Esophagus muscularis mucosa (tissue), 4 donors: ENCODE results near the gene C4orf50. TPM values are rescaled to one million over a fixed set of nuclear protein-coding genes. Genes with fewer than 3 reads are reported as not detected.

ENCODE experiments used
- DNase-seq: peaks from one replicate; pipeline ENCODE4 v3.0.0-alpha.2; 2017; ENCODE audit errors: extremely low spot score
- H3K27ac ChIP-seq, 4 donors: fragments of 200-600 bp; sonication (generic); replicated peaks in 1 of 4; 1 replicate in 3 of 4; 2 replicates in 1 of 4; pipeline ENCODE4 v1.5.1; 2016 to 2019; ENCODE audit warnings: mild to moderate bottlenecking in 1 of 4
- H3K27me3 ChIP-seq, 4 donors: fragments of 200-600 bp; sonication (generic); one replicate each; pipeline versions ENCODE4 v1.5.1 to v1.6.0; 2016 to 2019
- H3K36me3 ChIP-seq, 4 donors: fragments of 200-600 bp; sonication (generic); one replicate each; pipeline ENCODE4 v1.5.1; 2016 to 2019
- H3K4me1 ChIP-seq, 4 donors: fragments of 200-600 bp; sonication (generic); one replicate each; pipeline ENCODE4 v1.5.1; 2016 to 2019
- H3K4me3 ChIP-seq, 4 donors: fragments of 200-600 bp; sonication (generic); 1 replicate in 2 of 4; 2 replicates in 2 of 4; pipeline ENCODE4 v1.5.1; 2016 to 2019; ENCODE audit warnings: mild to moderate bottlenecking in 4 of 4, moderate library complexity in 1 of 4
- H3K9me3 ChIP-seq, 4 donors: fragments of 200-600 bp; sonication (generic); 1 replicate in 3 of 4; 2 replicates in 1 of 4; pipeline ENCODE4 v1.5.1; 2016 to 2019
- EP300 ChIP-seq: sonication (generic); formaldehyde crosslinking; IDR thresholded peaks from one replicate; pipeline ENCODE4 v1.6.1; 2017; ENCODE audit warnings: antibody characterized with exemption
- POLR2A ChIP-seq: fragments of 450-650 bp; IDR thresholded peaks from one replicate; pipeline ENCODE4 v1.6.1; 2017; ENCODE audit warnings: antibody characterized with exemption, moderate library complexity, mild to moderate bottlenecking, low read depth
- POLR2AphosphoS5 ChIP-seq, 2 donors: sonication (generic); formaldehyde crosslinking; IDR thresholded peaks; one replicate each; pipeline ENCODE4 v1.6.1; 2017; ENCODE audit warnings: antibody characterized with exemption in 2 of 2
- WGBS: methylation state at CpG from one replicate; pipeline ENCODE4 v1.1.5; 2018; 5-methylcytosine and 5-hydroxymethylcytosine counted together
- intact Hi-C: fragments of 100-400 bp; cut with DNase I; formaldehyde crosslinking; loops from one replicate; pipeline ENCODE4 v1.15.1; 2023
- total RNA-seq, 4 donors: library from RNA; depleted of rRNA; stranded (reverse); fragments of >200 nt; gene quantifications; one replicate each; pipeline versions ENCODE4 v1.1.0 to v1.2.1, GENCODE V29; 2016
- TF ChIP-seq, protein P1 (sequence below), 3 experiments: fragments of 200-600 bp in 2 of 3; fragments of 450-650 bp in 1 of 3; sonication (generic) in 2 of 3; IDR thresholded peaks; one replicate each; pipeline ENCODE4 v1.5.1; 2017 to 2019; ENCODE audit warnings: antibody characterized with exemption in 3 of 3, mild to moderate bottlenecking in 2 of 3, moderate library complexity in 1 of 3

The C4orf50 gene
- total RNA-seq, 4 donors from 2014 or later = 0.11 to 0.42 (median 0.26) TPM

DNA sequence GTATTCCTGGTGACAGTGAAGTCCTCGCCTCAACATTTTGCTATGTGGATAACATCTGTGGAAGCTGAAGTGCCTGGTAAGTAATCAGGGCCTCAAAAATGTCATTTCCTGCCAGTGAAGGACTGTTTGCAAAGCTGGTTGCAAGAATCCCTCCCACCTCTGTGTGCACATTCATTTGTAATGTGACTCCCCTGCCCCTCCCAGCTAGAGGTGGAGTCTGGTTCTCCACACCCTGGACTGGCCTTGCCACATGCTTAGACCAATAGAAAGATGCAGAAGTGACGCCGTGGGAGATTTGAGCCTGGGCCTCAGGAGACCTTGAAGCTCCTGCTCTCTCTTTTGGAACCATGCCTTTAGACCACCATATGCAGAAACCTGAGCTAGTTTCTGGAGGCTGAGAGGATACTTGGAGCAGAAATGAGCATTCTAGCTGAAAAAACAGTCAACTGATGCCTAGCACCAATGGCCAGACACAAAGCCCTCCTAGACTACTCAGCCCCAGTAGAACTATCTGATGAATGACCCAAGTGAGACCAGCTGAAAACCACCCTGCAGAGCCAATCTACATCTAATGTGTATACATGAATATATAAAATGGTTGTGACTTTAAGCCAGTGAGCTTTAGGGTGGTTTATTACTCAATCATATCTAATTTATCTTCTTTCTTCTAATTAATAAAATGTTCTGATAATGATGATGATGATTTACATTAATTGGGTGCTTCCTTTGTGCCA is 77.6 kb downstream of the C4orf50 start:
- no peak for DNase-seq
- Histone ChIP-seq H3K4me3 (no peak overlapping the region), H3K9me3 (peaks cover 0 to 8% (median 2%) of the 10 kb centered on the region in 4 donors), H3K27me3 (peaks cover 0 to 25% (median 5%) of the 10 kb centered on the region in 4 donors), H3K4me1 (no peaks in the 10 kb centered on the region), H3K27ac (no peak overlapping the region), H3K36me3 (no peaks in the 10 kb centered on the region)
- WGBS = 64% methylated on average over 3 of the region's 3 CpGs
- TF ChIP-seq POLR2A (no peak), POLR2AphosphoS5 (IDR thresholded peaks at IDR 0.05) (no peak), EP300 (no peak)
- TF ChIP-seq, protein P1, sequence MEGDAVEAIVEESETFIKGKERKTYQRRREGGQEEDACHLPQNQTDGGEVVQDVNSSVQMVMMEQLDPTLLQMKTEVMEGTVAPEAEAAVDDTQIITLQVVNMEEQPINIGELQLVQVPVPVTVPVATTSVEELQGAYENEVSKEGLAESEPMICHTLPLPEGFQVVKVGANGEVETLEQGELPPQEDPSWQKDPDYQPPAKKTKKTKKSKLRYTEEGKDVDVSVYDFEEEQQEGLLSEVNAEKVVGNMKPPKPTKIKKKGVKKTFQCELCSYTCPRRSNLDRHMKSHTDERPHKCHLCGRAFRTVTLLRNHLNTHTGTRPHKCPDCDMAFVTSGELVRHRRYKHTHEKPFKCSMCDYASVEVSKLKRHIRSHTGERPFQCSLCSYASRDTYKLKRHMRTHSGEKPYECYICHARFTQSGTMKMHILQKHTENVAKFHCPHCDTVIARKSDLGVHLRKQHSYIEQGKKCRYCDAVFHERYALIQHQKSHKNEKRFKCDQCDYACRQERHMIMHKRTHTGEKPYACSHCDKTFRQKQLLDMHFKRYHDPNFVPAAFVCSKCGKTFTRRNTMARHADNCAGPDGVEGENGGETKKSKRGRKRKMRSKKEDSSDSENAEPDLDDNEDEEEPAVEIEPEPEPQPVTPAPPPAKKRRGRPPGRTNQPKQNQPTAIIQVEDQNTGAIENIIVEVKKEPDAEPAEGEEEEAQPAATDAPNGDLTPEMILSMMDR (IDR thresholded peaks at IDR 0.05) = no peak
- intact Hi-C loops = no loop called here

DNA sequence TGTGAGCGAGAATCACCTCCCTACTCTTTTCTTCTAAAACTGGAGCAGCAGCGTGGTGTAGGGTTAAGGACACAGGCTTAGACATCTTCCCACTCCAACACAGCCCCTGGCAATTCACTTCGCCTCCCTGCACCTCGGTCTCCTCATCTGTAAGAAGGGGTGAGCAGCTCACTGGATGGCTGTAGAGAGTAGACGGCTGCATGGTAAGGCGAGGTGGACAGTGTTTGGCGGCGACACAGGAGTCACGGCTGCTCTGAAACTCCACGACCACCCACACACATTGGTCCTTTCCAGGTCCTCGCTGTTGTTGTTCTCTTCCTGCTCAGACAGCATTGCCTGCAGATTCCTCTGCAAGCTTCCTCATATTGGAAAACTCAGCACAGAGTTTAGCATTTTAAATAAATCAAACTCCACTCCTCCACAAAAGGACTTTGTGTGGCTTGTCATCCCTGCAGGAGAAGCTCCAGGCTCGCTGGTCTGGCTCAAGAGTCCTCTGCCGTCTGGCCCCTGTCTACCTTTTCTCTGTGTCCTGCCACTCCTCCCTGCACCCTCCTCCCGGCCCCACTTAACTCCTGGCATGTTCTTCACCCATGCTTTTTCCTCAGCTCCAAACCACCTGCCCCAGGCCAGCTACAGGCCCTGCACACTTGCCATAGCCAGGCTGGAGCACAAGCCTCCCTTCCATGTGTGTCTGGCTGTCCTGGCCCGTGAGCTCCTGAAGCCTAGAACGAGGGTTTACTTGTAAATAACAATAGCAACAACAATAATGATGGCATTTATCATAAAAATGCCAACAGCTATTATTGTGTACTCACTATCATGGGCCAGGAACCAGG is 84.0 kb downstream of the C4orf50 start:
- Histone ChIP-seq H3K4me3 (no peak overlapping the region), H3K27ac (no peak overlapping the region), H3K36me3 (no peaks in the 10 kb centered on the region), H3K4me1 (no peaks in the 10 kb centered on the region), H3K27me3 (peaks cover 0 to 58% (median 0%) of the 10 kb centered on the region in 4 donors), H3K9me3 (no peaks in the 10 kb centered on the region)
- intact Hi-C loops = no loop called here
- TF ChIP-seq, protein P1 (IDR thresholded peaks at IDR 0.05) = no peak
- no peak for TF ChIP-seq POLR2A
- DNase-seq = no peak
- WGBS = 69% methylated on average over 16 of the region's 16 CpGs

DNA sequence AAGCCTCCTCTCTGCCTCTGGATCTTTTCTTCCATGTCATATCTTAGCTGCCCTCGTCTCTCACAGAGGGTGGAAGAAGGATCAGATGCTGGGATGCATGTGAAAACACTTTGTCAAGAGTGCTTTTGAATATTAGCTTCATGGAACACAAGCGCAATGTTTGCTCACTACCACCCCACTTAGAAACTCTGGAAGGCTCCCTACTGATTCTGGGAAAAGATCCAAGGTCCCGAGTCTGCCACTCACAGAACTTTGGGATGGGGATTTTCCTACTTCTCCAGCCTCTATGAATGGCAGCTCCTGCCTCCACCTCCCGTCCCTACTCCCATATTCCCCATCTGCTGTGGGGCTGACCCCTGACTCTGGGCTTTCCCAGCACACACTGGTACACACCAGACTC is 85.1 kb downstream of the C4orf50 start:
- TF ChIP-seq POLR2A = no peak
- TF ChIP-seq, protein P1 (IDR thresholded peaks at IDR 0.05) = no peak
- TF ChIP-seq EP300 = no peak
- TF ChIP-seq POLR2AphosphoS5 (IDR thresholded peaks at IDR 0.05) = no peak
- Histone ChIP-seq H3K4me3 (no peak overlapping the region), H3K27ac (no peak overlapping the region), H3K36me3 (no peaks in the 10 kb centered on the region), H3K4me1 (no peaks in the 10 kb centered on the region), H3K9me3 (no peaks in the 10 kb centered on the region), H3K27me3 (peaks cover 0 to 58% (median 0%) of the 10 kb centered on the region in 4 donors)
- WGBS = 33% methylated on average over 4 of the region's 4 CpGs
- DNase-seq = no peak
- intact Hi-C loops = no loop called here

DNA sequence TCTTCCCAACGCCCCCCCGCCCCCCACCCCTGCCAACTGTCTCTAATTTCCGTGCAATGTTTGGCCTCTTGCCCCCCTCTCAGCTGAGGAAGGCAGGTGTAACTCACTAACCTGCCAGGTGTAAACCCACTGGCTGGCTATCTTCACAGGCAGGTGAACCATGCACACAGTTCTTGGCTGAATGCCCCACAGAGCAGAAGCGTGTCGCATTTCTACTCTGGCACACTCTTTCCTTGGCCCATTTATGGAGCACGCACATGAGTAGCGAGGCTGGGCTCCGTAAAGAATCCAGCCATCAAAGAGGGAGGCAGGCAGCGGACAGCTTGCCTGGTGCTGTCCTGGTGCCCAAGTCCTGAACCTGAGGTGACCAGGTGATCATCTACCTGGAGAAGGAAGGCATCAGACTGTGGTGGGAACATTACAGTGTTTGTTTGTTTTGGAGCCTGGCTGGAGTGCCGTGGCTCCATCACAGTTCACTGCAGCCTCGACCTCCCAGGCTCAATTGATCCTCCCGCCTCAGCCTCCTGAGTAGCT is 86.1 kb downstream of the C4orf50 start:
- no peak overlapping the region for H3K4me3 ChIP-seq
- no peaks in the 10 kb centered on the region for H3K36me3 ChIP-seq
- no peaks in the 10 kb centered on the region for H3K9me3 ChIP-seq
- peaks cover 0 to 64% (median 0%) of the 10 kb centered on the region in 4 donors for H3K27me3 ChIP-seq
- no peak for DNase-seq
- WGBS = 67% methylated on average over 12 of the region's 12 CpGs
- no peak overlapping the region for H3K27ac ChIP-seq
- intact Hi-C loops = no loop called here
- TF ChIP-seq, protein P1 (IDR thresholded peaks at IDR 0.05) = no peak
- no peak for TF ChIP-seq POLR2A
- no peak for TF ChIP-seq POLR2AphosphoS5 (IDR thresholded peaks at IDR 0.05)
- TF ChIP-seq EP300 = no peak
- H3K4me1 ChIP-seq = no peaks in the 10 kb centered on the region
